OCI-LY7 (cell line): ENCODE data around the gene ADGRF3. TPM values are rescaled to one million over a fixed set of nuclear protein-coding genes. Genes with fewer than 3 reads are reported as not detected.
"Not testable (repeated sequence)": the region's sequence is repeated elsewhere in the genome, so short reads cannot be mapped to it uniquely, and the experiment has no call there.

ENCODE experiments used
- BruUV-seq: library from RNA; stranded (reverse); fragments of 400-500 nt; replicated peaks from 2 replicates; lab custom pipeline; 2021; lab: Mats Ljungman, UMichigan
- CTCF ChIA-PET: fragments of 300-600 bp; sonication (Branson Sonifier 250); formaldehyde crosslinking; loops from one replicate; lab custom pipeline; 2022; ENCODE audit warnings: antibody characterized with exemption; ENCODE audit not compliant: unreplicated experiment; lab: Charles Lee
- POLR2A ChIA-PET: fragments of 300-600 bp; sonication (Branson Sonifier 250); formaldehyde crosslinking; loops from one replicate; lab custom pipeline; 2022; ENCODE audit warnings: antibody characterized with exemption; lab: Charles Lee
- DNase-seq: peaks from one replicate; pipeline ENCODE4 v3.0.0-alpha.2; 2015; ENCODE audit warnings: low spot score
- H2AFZ ChIP-seq: fragments of 200-600 bp; sonication (generic), shearing (Covaris generic); 2 replicates; pipeline ENCODE4 v1.6.1; 2014; ENCODE audit warnings: mild to moderate bottlenecking, antibody characterized with exemption, low read length, moderate library complexity
- H3K27ac ChIP-seq: fragments of 200-600 bp; sonication (generic); 2 replicates; pipeline ENCODE4 v1.5.1; 2014; ENCODE audit warnings: mixed run types, low read depth, mild to moderate bottlenecking, moderate library complexity, low read length, inconsistent platforms; ENCODE audit not compliant: poor library complexity, severe bottlenecking
- H3K36me3 ChIP-seq: fragments of 200-600 bp; sonication (generic); 2 replicates; pipeline ENCODE4 v1.6.1; 2014; ENCODE audit warnings: mild to moderate bottlenecking, antibody characterized with exemption, low read length, moderate library complexity, mixed read lengths; ENCODE audit not compliant: insufficient read depth
- H3K4me1 ChIP-seq: fragments of 200-600 bp; sonication (generic); 2 replicates; pipeline ENCODE4 v1.5.1; 2014; ENCODE audit warnings: mild to moderate bottlenecking, low read length; ENCODE audit not compliant: insufficient read depth, poor library complexity, severe bottlenecking
- H3K4me2 ChIP-seq: fragments of 200-600 bp; sonication (generic); 2 replicates; pipeline ENCODE4 v1.6.1; 2014; ENCODE audit warnings: mild to moderate bottlenecking, low read length
- H3K4me3 ChIP-seq: fragments of 200-600 bp; sonication (generic); 2 replicates; pipeline ENCODE4 v1.5.1; 2014; ENCODE audit warnings: mild to moderate bottlenecking, low read depth, low read length; ENCODE audit not compliant: poor library complexity, severe bottlenecking
- H3K79me2 ChIP-seq: fragments of 200-600 bp; sonication (generic); 2 replicates; pipeline ENCODE4 v1.6.1; 2016; ENCODE audit warnings: low read depth, mild to moderate bottlenecking, low read length, moderate library complexity, mixed read lengths; ENCODE audit not compliant: insufficient read depth
- H3K9me2 ChIP-seq: fragments of 200-600 bp; sonication (generic); 2 replicates; pipeline ENCODE4 v1.6.1; 2016; ENCODE audit warnings: mild to moderate bottlenecking, low read length, mixed read lengths; ENCODE audit not compliant: insufficient read depth
- H3K9me3 ChIP-seq: fragments of 200-600 bp; sonication (generic); 2 replicates; pipeline ENCODE4 v1.6.1; 2014; ENCODE audit warnings: mild to moderate bottlenecking, mixed run types, low read length, mixed read lengths
- H4K20me1 ChIP-seq: fragments of 200-600 bp; sonication (generic); 2 replicates; pipeline ENCODE4 v1.6.1; 2014; ENCODE audit warnings: mild to moderate bottlenecking, antibody characterized with exemption, low read length, moderate library complexity, mixed read lengths; ENCODE audit not compliant: insufficient read depth
- CTCF ChIP-seq: fragments of 200-600 bp; sonication (generic); conservative IDR thresholded peaks from 2 replicates; pipeline ENCODE4 v1.5.1; 2014; ENCODE audit warnings: mild to moderate bottlenecking, antibody characterized with exemption, low read length, moderate library complexity, mixed read lengths
- EZH2phosphoT487 ChIP-seq: fragments of 200-600 bp; sonication (generic); IDR thresholded peaks from 2 replicates; pipeline ENCODE4 v1.6.1; 2018; ENCODE audit warnings: low read depth, borderline replicate concordance, mild to moderate bottlenecking, mixed run types, antibody characterized with exemption, low read length, moderate library complexity, mixed read lengths
- intact Hi-C: fragments of 100-400 bp; cut with micrococcal nuclease; formaldehyde crosslinking; loops from one replicate; pipeline ENCODE4 v1.10.0; 2022; ENCODE audit not compliant: unreplicated experiment
- total RNA-seq, 2 experiments: library from RNA; depleted of rRNA in 1 of 2; stranded (reverse); fragments of >200 nt in 1 of 2; shearing (Covaris generic) in 1 of 2; gene quantifications; 2 replicates each; pipeline ENCODE4 v1.2.3, GENCODE V29; 2014 to 2022

ADGRF3 gene
- total RNA-seq, 2 experiments from 2014 or later = 3.8 to 4.7 TPM

- Histone ChIP-seq H4K20me1 (no peaks in the 10 kb centered on the region), H3K4me2 (no peak overlapping the region), H3K4me1 (peaks cover 32% of the 10 kb centered on the region), H3K9me2 (no peaks in the 10 kb centered on the region), H3K27ac (no peak overlapping the region), H3K79me2 (no peaks in the 10 kb centered on the region), H3K4me3 (no peak overlapping the region), H3K9me3 (no peaks in the 10 kb centered on the region), H2AFZ (no peak overlapping the region), H3K36me3 (no peaks in the 10 kb centered on the region)
- no peak for DNase-seq
- no TSS peak for BruUV-seq
- intact Hi-C loops = loop anchor here (10.0 kb wide), 1 partner anchor 139 kb away; no protein-coding TSS in a partner anchor
- CTCF ChIA-PET = no interaction called here
- TF ChIP-seq CTCF = no peak
- no peak for TF ChIP-seq EZH2phosphoT487
- POLR2A ChIA-PET = interaction anchor here (0.6 kb wide), 2 partner anchors 257 to 551 kb away, joined by 3 read pairs; no protein-coding TSS in a partner anchor
Measured at GRCh38 chr2:26325851-26326250, 20.7 kb downstream of the ADGRF3 start.

GRCh38 chr2:26324903-26325302 lies 21.7 kb downstream of the ADGRF3 start:
- Histone ChIP-seq H3K9me3 (no peaks in the 10 kb centered on the region), H3K79me2 (no peaks in the 10 kb centered on the region), H2AFZ (no peak overlapping the region), H3K9me2 (no peaks in the 10 kb centered on the region), H3K36me3 (no peaks in the 10 kb centered on the region), H3K27ac (no peak overlapping the region), H3K4me1 (peaks cover 28% of the 10 kb centered on the region), H3K4me3 (no peak overlapping the region), H4K20me1 (no peaks in the 10 kb centered on the region), H3K4me2 (no peak overlapping the region)
- TF ChIP-seq EZH2phosphoT487 (no peak), CTCF (no peak)
- BruUV-seq = no TSS peak
- intact Hi-C loops = loop anchor here (10.0 kb wide), 1 partner anchor 140 kb away; no protein-coding TSS in a partner anchor
- POLR2A ChIA-PET = no interaction called here
- CTCF ChIA-PET = no interaction called here
- DNase-seq = no peak

GRCh38 chr2:26324479-26324878 lies 22.1 kb downstream of the ADGRF3 start:
- intact Hi-C loops = loop anchor here (10.0 kb wide), 1 partner anchor 140 kb away; no protein-coding TSS in a partner anchor
- BruUV-seq, H3K36me3 ChIP-seq, H3K4me2 ChIP-seq, DNase-seq, H3K27ac ChIP-seq, H4K20me1 ChIP-seq, H3K4me3 ChIP-seq, CTCF ChIA-PET, POLR2A ChIA-PET, H3K9me3 ChIP-seq, H3K9me2 ChIP-seq, H2AFZ ChIP-seq, H3K79me2 ChIP-seq: not testable (repeated sequence)
- H3K4me1 ChIP-seq = peaks cover 24% of the 10 kb centered on the region
